Liver (tissue), 9 donors: ENCODE data around the gene LDAH. TPM values are rescaled to one million over a fixed set of nuclear protein-coding genes. Genes with fewer than 3 reads are reported as not detected.
A peak's percentile ranks its signal among the peaks of the same experiment; 100 is the strongest.

Experiments
- DNase-seq: peaks from one replicate; pipeline ENCODE4 v3.0.0-alpha.2; 2017; ENCODE audit warnings: low spot score
- H3K27ac ChIP-seq, 2 donors: one replicate each; pipeline ENCODE4 v1.7.0; 2013; ENCODE audit warnings: inconsistent platforms in 2 of 2, low read length in 2 of 2, control low read depth in 1 of 2, low read depth in 1 of 2, mild to moderate bottlenecking in 1 of 2
- H3K27me3 ChIP-seq, 4 donors: one replicate each; pipeline versions ENCODE4 v1.6.1 to v1.7.0; 2013; ENCODE audit warnings: low read length in 3 of 4, inconsistent platforms in 1 of 4, mild to moderate bottlenecking in 1 of 4, moderate library complexity in 1 of 4; ENCODE audit not compliant: control insufficient read depth in 4 of 4, insufficient read depth in 4 of 4
- H3K36me3 ChIP-seq, 4 donors: one replicate each; pipeline versions ENCODE4 v1.6.1 to v1.7.0; 2013; ENCODE audit warnings: low read length in 3 of 4, mild to moderate bottlenecking in 3 of 4, low read depth in 1 of 4, moderate library complexity in 1 of 4; ENCODE audit not compliant: control insufficient read depth in 4 of 4, insufficient read depth in 3 of 4
- H3K4me1 ChIP-seq, 4 donors: one replicate each; pipeline versions ENCODE4 v1.6.1 to v1.7.0; 2013; ENCODE audit warnings: low read length in 3 of 4, mild to moderate bottlenecking in 3 of 4, moderate library complexity in 1 of 4; ENCODE audit not compliant: control insufficient read depth in 4 of 4, insufficient read depth in 4 of 4
- H3K4me3 ChIP-seq, 3 donors: one replicate each; pipeline versions ENCODE4 v1.6.1 to v1.7.0; 2013; ENCODE audit warnings: low read length in 3 of 3, control low read depth in 1 of 3, low read depth in 1 of 3, mild to moderate bottlenecking in 1 of 3
- H3K9ac ChIP-seq, 2 donors: one replicate each; pipeline ENCODE4 v1.7.0; 2013; ENCODE audit warnings: low read length in 2 of 2, mild to moderate bottlenecking in 2 of 2, moderate library complexity in 2 of 2, control low read depth in 1 of 2, low read depth in 1 of 2
- H3K9me3 ChIP-seq, 4 donors: one replicate each; pipeline versions ENCODE4 v1.6.1 to v1.7.0; 2013; ENCODE audit warnings: low read length in 3 of 4; ENCODE audit not compliant: control insufficient read depth in 4 of 4
- ATF3 ChIP-seq: IDR thresholded peaks from 2 replicates; pipeline ENCODE4 v1.6.1; 2016; ENCODE audit warnings: antibody characterized with exemption
- EGR1 ChIP-seq, 2 donors: IDR thresholded peaks; 2 replicates each; pipeline ENCODE4 v1.6.1; 2016 to 2018; ENCODE audit warnings: antibody characterized with exemption in 2 of 2, low read depth in 2 of 2
- FOXA1 ChIP-seq: IDR thresholded peaks from 2 replicates; pipeline ENCODE4 v1.6.1; 2016; ENCODE audit warnings: antibody characterized with exemption
- GABPA ChIP-seq, 2 donors: IDR thresholded peaks in 1 of 2; conservative IDR thresholded peaks in 1 of 2; 2 replicates each; pipeline ENCODE4 v1.6.1; 2016; ENCODE audit warnings: antibody characterized with exemption in 2 of 2, mild to moderate bottlenecking in 1 of 2, moderate library complexity in 1 of 2
- HNF4A ChIP-seq, 2 donors: conservative IDR thresholded peaks; 2 replicates each; pipeline ENCODE4 v1.6.1; 2016; ENCODE audit warnings: antibody characterized with exemption in 2 of 2, mild to moderate bottlenecking in 2 of 2
- MAX ChIP-seq: IDR thresholded peaks from 2 replicates; pipeline ENCODE4 v1.6.1; 2016; ENCODE audit warnings: antibody characterized with exemption
- NR2F2 ChIP-seq: IDR thresholded peaks from 2 replicates; pipeline ENCODE4 v1.6.1; 2016; ENCODE audit warnings: antibody characterized with exemption
- RAD21 ChIP-seq, 2 donors: IDR thresholded peaks; 2 replicates each; pipeline ENCODE4 v1.6.1; 2016; ENCODE audit warnings: antibody characterized with exemption in 2 of 2, mild to moderate bottlenecking in 2 of 2
- REST ChIP-seq: IDR thresholded peaks from 2 replicates; pipeline ENCODE4 v1.6.1; 2016; ENCODE audit warnings: antibody characterized with exemption, mild to moderate bottlenecking
- SP1 ChIP-seq: IDR thresholded peaks from 2 replicates; pipeline ENCODE4 v1.6.1; 2018; ENCODE audit warnings: antibody characterized with exemption, mild to moderate bottlenecking
- TAF1 ChIP-seq: conservative IDR thresholded peaks from 2 replicates; pipeline ENCODE4 v1.6.1; 2016; ENCODE audit warnings: antibody characterized with exemption, mild to moderate bottlenecking
- ZBTB33 ChIP-seq: IDR thresholded peaks from 2 replicates; pipeline ENCODE4 v1.6.1; 2016; ENCODE audit warnings: antibody characterized with exemption
- WGBS: extraction: QIAGEN DNeasy Blood & Tissue Kit; methylation state at CpG from one replicate; pipeline ENCODE4 v1.1.7; 2013; 5-methylcytosine and 5-hydroxymethylcytosine counted together
- polyA plus RNA-seq, 2 donors: library from polyadenylated mRNA; stranded (reverse) in 1 of 2; unstranded in 1 of 2; fragments of 200-250 nt in 1 of 2; fragments of >200 nt in 1 of 2; fragmentation: Nextera tagmentation in 1 of 2; extraction: Ambion mirVana in 1 of 2; gene quantifications; one replicate each; pipeline versions ENCODE4 v1.2.1 to v1.2.3, GENCODE V29; 2013 to 2015
- total RNA-seq, 2 donors: library from RNA; depleted of rRNA; stranded (reverse); fragments of >200 nt; gene quantifications; one replicate each; pipeline ENCODE4 v1.2.3, GENCODE V29; 2014
- donor health status: healthy.
- donor health status: healthy.
- donor health status: healthy.
- donor health status: healthy.
- donor health status: healthy.

The LDAH gene
- total and polyA plus RNA-seq, 4 donors: 5.8 to 17.7 (median 9.7) TPM

- TF ChIP-seq REST (no peak), EGR1 (IDR thresholded peaks at IDR 0.05; ENCODE audit: low read depth in 2 of 2) (no peak), MAX (no peak), TAF1 (no peak), HNF4A (conservative IDR thresholded peaks at IDR 0.05) (no peak), SP1 (peak; percentile 12), RAD21 (IDR thresholded peaks at IDR 0.05) (peak in 1 of 2 donors; percentile 25), FOXA1 (no peak), GABPA (IDR thresholded peaks at IDR 0.05 in 1 of 2, conservative IDR thresholded peaks at IDR 0.05 in 1 of 2) (no peak), NR2F2 (peak; percentile 58)
These were observed 147.8 kb downstream of the LDAH start (continued) for GRCh38 chr2:20674974-20675679.

GRCh38 chr2:20674309-20674965 is 148.5 kb downstream of the LDAH start:
- H3K4me1 ChIP-seq: peaks cover 21 to 41% (median 28%) of the 10 kb centered on the region in 4 donors
- no peaks in the 10 kb centered on the region for H3K27me3 ChIP-seq
- H3K36me3 ChIP-seq: peaks cover 3% of the 10 kb centered on the region in 4 donors
- H3K9me3 ChIP-seq: no peaks in the 10 kb centered on the region
- H3K9ac ChIP-seq: no peak overlapping the region
- no peak overlapping the region for H3K4me3 ChIP-seq
- WGBS: 85% methylated on average over 11 of the region's 11 CpGs
- peak overlapping the region; percentile 78 to 87 for H3K27ac ChIP-seq
- DNase-seq: no peak
- TF ChIP-seq HNF4A (conservative IDR thresholded peaks at IDR 0.05): no peak
- TF ChIP-seq REST: no peak
- TF ChIP-seq ATF3: no peak
- TF ChIP-seq TAF1: no peak
- no peak for TF ChIP-seq RAD21 (IDR thresholded peaks at IDR 0.05)
- no peak for TF ChIP-seq ZBTB33
